Fibroblast of skin of left biceps (primary cell): ENCODE data around the gene LSS.

Experiments used
- DNase-seq, 2 experiments: peaks; one replicate each; pipeline ENCODE4 v3.0.0-alpha.2; 2013; ENCODE audit warnings: low read depth in 2 of 2

LSS gene

DNA sequence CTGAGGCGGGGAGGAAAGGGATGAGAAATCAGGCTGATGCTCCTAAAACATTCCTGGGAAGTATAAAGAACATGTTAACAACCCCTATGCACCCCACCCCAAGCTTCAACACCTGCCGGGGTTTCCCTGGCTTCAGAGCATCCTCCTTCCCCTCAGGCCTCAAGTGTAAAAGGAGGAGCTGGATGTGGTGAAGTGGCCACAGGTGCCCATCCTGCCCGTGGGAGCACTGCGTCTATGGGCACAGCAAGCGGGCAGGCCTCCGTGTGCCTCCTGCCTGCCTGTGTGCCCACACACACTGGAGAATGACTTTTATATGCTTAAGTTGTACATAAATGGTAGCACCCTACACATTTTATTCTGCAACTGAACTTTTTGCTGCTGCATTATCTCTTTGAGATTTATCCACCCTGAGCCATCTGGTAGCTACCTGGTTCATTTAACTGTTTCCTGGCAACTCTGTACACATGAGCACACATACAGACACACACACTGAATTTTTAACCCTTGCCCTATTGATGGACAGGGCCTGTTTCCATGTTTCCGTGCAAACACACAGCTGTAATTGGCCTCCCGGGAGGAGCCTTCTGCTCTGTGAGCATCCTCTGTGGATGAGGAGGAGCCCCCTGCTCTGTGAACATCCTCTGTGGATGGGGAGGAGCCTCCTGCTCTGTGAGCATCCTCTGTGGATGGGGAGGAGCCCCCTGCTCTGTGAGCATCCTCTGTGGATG, 59.8 kb downstream of the LSS start:
- no peak for DNase-seq

DNA sequence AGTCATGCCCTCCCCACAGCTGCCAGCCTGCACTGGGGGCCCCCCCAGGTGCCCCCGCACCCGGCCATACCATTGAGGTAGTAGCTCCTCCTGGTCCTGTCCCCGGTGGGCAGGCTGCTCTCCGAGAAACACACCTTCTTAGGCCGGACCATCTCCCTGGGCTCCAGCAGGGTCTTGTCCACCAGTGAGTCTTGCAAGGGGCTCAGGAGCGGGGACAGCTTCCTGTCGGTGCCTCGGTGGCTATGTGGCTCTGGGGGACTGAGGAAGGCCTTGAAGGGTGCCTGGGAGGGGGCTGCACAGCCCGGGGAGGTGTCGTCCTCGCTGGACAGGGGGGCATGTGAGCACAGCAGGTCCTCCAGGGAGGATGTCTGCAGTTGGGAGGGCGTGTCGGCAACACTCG, 60.3 kb downstream of the LSS start:
- DNase-seq = no peak

DNA sequence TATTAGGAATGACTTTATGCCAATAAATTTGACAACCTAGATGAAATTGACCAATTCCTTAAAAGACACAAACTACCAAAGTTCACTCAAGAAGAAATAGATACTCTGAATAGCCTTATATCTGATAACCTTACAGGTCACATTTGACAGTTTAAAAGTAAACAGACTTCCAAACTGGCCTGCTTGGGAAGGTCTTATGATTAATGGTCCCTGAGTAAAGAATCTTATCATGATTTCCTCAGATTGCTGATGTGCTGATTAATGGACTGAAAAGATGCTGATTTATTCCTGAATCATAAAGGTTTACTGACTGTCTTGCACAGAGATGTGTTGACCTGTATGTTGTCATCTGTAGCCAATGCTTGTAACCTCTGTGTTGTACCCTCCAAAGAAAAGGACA, 63.5 kb downstream of the LSS start:
- no peak for DNase-seq

DNA sequence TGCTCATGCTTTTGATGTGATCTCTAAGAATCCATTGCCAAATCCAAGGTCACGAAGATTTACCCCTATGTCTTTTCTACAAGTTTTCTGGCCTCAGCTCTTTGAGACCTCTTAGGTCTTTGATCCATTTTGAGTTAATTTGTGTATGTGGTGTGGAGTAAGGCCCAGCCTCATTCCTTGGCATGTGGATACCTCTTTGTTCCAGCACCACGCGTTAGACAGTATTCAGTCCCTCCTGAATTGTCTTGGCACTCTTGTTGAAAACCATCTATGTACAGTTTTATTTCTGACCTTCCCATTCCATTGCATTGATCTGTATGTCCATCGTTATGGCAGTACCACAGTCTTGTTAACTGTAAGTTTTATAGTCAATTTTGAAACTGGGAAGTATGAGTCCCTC, 65.2 kb downstream of the LSS start:
- no peak for DNase-seq

DNA sequence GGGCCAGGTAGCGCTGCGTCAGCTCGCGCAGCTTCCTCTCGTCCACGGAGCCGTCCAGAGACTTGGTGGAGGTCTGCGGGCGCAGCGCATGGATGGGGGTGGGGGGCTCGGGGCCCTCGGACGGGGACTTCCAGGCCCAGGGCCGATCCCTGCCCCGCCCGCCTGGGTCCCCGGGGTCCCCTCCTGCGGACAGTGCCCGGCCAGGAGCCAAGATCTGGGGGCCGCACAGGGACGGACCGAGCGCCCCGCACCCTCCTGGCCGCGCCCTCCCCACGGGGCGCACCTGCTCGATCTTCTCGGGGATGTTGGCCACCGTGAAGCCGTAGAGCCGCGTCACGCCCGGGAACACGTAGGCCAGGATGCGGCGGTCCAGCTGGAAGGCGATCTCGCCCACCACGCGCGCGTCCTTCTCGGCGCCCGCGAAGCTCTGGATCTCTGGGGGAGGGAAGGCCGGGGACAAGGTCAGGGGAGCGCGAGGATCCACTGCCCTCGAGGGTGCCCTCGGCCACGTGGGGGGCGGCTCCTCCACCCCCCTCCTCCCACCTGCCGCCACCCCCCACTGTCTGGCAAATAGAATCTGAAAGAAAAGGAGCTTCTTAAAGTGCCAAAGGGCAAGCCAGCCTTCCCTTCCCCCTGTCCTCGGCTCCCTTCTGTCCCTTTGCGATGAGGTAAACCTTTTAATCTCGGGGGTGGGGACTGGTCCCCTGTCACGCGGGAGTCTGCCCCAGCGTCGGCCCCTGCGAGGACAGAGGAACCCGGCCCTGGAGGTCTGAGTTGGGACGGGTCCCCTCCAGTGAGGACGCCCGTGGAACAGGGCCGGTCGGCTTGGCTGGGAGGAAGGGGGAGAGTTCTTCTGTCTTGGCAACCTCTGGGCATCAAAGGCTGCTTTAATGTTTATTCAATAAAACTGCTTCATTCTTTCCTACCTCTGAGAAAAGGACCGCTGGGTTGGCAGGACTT, 66.7 kb downstream of the LSS start:
- DNase-seq = no peak

DNA sequence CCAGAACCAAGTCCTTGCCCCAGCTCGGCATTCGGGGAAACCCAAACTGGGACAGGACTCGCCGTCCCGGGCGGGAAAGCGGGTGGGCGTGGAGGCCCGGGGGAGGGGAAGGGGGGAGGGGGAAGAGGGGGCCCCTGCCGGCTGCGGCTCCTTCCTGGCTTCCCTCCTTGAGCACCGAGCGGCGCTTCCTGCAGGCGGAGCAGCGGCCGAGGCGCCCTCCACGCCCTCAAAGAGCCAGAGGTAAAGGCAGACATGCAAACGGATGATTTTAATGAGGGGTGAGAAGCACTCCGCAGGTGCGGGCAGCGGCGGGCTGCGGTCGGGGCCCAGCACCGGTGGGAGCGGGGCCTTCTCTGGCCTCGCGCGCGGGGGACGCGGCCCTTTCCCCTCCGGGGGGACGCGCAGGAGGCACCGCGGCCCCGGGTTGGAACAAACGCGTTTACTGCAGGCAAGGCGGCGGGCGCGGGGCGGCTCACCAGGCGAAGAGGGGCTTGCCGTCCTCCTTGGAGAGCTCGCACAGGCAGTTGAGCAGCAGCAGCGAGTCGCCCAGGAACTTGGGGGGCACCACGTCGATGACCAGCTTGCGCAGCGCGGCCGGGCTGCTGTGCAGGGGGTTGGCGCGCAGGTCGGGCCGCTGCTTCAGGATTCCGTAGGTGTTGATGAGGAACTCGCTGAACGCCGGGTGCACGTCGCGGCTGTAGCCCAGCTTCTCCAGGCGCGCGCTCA, 67.5 kb downstream of the LSS start:
- no peak for DNase-seq

DNA sequence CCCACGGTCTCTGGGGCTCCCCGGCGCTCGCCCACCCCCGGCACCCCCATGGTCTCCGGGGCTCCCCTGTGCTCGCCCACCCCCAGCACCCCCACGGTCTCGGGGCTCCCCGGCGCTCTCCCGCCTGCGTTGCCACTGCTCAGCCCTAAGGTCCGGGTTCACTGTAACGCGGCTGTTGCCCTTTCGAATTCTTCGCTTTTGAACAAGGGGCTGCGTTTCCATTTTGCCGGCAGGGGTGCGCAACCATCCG, 68.0 kb downstream of the LSS start:
- no peak for DNase-seq

DNA sequence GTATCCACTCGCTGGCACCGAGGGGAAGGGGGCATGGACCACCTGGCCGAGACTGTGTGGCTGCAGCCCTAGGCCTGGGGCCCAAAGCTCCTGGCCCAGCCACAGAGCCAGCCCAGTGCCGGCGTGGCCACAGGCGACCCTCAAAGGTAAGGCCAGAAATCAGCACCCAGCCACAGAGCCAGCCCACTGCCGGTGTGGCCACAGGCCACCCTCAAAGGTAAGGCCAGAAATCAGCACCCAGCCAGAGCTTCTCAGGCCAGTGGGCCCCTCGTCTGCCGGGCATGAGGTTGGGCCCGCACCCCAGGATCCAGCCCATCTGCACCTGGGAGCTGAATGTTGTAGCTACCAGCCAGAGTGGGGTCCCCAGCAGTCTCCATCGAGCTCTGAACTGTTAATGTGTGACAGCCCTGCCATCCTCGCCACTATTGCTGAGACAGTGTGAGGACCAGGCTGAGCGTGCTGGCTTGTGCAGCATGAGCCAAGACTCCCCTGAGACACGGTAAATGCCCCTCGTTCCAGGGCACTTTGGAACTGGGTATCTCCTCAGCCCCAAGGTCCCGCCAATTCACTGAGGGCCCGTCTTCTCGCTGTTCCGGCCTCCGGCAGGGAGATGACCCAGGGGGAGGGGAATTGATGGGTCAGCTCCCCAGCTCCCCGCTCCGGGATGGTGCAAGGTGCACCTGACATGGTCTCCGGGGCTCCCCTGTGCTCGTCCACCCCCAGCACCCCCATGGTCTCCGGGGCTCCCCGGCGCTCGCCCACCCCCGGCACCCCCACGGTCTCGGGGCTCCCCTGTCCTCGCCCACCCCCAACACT, 68.5 kb downstream of the LSS start:
- no peak for DNase-seq

DNA sequence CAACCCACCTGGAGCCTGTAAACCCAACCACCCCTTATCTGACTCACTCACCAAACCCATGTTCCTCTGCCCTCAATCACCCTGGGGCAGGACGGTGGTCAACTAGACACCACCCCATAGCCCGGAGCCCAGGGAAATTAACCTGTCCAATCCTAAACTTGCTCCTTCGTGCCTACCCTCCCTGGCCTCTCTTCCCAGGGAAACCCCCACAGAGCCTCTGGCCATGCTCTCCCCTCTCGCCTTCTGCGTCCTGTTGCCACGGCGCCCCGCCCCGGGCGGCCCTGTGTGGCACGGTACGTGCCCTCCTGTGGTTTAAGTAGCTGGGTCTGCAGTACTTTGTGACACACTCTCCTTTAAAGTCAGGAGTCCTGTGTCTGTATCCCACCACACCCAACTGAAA, 69.2 kb downstream of the LSS start:
- no peak for DNase-seq

DNA sequence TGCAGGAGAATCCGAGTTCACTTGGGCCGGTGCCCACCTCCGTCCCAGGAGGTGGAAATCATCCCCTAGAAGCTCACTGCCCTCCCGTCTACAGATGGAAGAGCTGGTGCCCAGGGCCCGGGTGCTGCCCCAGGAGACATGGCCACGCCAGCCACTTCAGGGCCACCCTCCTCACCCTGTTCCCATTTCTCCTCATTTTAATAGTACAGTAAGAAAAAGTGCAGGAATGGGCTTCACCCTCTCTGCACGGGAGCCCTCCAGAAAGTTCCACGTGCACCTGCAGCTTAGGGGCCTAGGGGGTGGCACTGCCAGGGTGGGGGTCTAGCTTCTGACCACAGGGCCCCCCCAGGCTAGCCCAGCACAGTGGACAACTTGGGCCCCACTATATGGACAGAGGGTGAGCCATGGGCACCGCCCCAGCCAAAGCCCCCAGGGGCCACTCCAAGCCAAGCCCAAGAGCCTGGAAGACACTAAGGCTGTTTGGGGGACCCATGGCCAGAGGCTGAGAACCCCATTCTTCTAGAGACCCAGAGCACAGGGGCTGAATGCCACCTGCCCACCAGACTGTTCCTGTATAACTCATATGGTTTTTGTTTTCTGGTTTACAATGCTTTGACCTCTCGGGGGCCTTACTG, 69.8 kb downstream of the LSS start:
- no peak for DNase-seq

DNA sequence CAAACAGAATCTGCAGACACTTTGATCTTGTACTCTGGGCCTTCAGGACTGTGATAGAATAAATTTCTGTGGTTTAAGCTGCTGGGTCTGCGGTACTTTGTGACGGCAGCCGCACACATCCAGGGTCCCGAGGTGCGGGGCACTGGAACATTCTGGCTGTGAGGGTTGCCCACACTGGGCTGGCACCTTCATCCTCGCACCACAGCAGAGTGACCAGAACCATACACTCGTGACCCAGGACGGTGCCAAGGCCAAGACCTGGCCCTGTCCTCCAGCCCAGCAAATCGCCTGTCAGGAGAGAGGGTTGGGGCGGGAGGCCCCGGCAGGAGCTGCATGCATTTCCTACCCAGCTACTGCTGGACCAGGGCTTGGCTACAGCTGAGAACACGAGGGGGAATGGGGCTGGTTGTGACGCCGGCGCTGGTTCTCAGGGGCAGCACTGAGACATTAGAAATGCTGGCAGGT, 70.6 kb downstream of the LSS start:
- DNase-seq = no peak

DNA sequence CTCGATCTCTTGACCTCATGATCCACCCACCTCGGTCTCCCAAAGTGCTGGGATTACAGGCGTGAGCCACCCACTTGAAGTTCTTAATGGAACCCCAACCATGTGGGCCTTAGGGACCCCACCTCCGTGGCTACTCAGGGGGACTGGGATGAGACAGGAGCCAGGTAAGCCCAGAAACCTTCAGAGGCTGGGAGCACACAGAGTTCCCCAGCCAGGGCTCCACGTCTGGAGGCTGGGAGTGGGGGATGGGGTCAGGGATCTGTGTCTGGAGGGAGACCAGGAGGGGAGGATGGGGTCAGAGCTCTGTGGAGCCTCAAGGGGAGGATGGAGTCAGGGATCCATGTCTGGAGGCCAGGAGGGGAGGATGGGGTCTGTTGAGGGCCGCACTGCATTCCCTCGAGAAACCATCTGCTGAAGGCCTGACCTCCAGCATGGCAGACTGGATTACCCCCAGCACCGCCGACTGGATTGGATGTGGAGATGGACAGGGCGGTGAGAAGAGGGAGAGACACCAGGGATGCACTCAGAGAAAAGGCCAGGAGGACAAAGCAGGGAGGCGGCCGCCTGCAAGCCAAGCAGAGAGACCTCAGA, 71.1 kb downstream of the LSS start:
- DNase-seq = no peak

DNA sequence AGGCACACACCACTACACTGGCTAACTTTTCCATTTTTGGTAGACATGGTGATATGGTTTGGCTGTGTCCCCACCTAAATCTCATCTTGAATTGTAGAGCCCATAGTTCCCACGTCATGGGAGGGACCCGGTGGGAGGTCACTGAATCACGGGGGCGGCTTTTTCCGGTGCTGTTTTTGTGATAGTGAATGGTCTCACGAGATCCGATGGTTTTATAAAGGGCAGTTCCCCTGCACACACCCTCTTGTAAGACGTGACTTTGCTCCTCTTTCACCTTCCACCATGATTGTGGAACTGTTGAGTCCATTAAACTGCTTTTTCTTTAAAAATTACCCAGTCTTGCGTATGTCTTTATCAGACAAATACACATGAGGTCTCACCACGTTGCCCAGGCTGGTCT, 71.9 kb downstream of the LSS start:
- no peak for DNase-seq

DNA sequence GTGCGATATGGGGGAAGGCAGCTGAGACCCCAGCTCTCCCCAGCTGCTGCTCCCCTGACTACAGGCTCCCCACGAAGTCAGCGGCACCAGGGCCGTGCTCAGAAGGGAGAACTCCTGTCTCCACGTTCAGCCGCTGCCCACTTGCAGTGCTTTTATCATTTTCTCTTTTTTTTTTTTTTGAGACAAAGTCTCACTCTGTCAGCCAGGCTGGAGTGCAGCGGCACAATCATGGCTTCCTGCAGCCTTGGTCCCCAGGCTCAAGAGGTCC, 72.3 kb downstream of the LSS start:
- DNase-seq = no peak

DNA sequence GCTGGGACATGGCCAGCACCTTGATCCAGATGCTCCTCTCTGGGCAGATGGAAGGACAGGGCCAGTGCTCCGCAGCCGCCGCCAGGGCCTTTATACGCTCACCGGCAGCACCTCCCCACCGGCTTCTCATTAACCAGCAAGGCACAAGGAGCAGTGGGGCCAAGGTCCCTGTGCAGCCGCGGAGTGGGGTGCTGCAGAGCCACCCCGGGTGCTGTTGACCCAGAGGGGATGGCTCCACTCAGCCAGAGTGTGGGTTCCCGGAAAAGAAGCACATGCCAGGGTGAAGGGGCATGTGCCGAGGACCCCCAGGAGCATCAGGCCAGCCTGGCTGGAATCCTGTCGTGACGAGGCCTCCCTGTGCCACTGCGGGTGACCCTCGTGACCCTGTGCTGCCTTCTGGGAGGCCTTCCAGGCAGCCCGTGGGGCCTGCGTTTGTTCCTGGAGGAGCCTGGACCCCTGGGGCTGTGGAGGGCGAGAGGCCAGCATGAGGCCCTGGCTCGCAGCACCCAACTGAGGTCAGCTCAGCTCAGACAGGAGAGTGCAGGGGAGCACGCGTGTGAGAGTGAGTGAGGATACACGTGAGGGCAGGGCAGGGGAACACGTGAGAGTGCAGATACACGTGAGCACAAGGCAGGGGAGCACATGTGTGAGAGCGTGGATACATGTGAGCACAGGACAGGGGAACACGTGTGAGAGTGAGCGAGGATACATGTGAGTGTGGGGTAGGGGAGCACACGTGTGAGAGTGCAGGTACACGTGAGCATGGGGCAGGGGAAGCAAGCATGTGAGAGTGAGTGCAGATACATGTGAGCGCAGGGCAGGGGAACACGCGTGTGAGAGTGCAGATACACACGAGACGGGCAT, 72.8 kb downstream of the LSS start, which contains the start of gene FTCD:
Gene FTCD, minus strand, starts transcription at position 66 of the 864 bp plus-strand sequence. Its CDS starts 56 bp downstream, at position 10.
- DNase-seq = no peak

DNA sequence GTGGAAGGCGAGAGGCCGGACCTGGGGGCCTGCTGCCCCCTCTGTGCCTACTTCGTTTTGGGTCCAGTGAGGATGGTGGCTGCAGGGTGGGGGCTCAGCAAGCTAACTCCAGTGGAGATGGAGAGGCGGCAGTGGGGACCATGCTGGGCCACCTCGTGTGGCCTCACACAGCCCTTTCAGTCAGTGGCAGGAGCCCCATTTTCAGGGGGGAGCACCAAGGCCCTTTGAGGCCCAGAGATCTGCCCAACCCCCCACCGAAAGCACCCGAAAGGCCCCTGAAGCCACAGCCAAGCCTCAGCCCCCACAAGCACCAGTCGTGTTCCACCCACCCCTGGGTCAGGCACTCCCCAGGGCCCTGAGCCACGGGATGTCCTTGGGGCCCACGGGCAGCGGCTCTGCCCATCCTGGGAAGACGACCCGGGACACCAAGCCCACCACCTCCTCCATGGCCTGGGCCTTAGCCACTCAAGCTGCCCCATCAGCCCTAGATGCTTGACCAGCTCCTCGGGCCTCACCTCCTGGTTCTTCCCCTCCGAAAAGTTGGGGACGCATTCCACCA, 73.5 kb downstream of the LSS start:
- DNase-seq = no peak

DNA sequence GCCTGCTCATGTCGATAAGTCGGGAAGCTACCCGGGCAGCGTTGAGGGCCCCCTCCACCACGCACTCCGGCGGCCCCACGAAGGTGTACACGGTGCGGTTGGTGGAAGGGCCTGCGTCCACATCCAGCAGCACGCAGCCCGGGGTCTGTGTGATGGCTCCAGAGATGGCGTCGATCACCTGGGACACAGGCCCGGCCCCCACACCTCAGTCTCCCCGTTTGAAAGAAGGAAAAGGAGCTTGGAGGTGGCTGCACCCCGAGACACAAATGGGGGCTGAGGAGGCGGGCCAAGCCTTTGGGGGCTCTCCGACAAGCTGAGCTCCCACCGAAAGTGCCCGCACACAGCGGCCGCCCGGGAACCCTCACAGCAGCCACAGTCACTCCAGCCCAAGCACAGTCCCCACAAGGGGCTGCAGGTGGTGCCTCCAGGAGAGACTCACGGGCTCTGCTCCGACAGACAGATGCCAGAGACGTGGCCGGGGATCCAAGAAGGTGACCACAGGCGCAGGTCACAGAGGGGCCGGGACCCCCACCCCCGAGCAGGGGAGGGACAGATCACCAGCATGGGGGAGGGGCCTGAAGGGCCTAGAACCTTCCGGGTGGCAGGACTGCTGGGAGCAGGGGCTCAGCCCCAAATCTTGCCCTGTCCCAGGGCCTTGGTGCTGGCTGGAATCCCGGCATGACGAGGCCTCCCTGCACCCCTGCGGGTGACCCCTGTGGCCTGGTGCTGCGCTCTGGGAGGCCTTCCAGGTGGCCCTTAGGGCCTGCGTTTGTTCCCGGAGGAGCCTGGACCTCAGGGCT, 74.2 kb downstream of the LSS start:
- DNase-seq = no peak

DNA sequence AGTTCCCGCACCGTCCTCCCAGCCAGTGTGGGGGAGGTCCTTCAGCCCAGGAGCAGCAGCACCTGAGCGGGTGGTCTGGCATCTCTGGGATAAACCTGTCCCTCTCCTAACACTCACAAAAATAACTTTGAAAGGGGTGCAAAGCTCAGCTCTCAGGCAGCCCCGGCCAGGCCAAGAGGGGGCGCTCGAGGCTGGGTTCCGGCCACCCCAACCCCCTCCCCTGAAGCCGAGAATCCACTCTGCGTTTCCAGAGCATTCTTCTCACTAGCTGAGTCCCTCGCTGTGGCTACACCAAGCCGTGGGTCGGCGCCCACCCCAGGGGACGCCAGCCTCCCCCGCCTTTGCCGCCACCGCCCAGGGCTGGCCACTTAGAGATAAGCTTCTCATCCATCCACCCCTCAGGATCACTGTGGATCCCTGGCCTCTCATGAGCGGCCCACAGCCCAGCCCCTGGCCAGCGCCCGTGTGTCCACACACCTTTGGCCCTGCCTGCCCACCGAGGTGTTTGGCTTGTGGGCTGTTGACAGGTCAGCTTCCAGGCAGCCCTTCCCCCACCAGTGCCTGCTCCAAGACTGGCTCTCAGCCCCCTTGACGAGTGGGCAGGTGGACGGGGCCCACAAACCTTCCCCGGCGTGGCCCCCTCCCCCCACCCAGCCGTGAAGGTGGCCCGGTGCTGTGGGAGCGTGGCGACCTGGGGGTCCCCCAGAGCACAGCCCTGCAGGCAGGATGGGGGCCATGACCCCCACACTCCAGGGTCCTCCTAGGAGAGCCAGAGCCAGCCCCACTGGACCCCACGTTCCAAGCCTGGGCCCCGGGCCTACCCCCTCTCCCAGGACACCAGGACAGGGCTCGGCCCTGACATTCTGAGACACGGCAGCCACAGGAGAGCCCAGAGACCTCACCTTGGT, 75.1 kb downstream of the LSS start:
- DNase-seq = no peak
